SKM-1 treated with dmso at 0.1 percent for 144 hours (cell line): ENCODE measurements around the gene OGFOD2.

Source experiments
- DNase-seq: peaks from one replicate; lab custom pipeline; 2025; ENCODE audit not compliant: unreplicated experiment; lab: John Stamatoyannopoulos, UW

Gene OGFOD2

DNA sequence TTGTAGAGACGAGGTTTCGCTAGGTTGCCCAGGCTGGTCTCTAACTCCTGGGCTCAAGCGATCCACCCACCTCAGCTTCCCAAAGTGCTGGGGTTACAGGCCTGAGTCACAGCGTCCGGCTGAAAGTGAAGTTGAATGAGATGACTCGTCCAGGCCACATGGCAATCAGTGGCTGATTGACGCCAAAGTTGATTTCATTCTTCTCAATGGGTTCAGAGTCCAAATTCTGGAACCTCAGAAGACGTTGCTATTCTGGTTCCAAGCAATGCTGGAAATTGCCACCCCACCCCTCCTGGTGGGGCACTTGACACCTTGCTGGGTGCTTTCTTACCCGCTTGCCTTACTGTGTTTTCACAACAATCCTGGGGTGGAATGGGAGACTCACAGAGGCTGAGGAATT, 23.6 kb upstream of the OGFOD2 start:
- no peak for DNase-seq

DNA sequence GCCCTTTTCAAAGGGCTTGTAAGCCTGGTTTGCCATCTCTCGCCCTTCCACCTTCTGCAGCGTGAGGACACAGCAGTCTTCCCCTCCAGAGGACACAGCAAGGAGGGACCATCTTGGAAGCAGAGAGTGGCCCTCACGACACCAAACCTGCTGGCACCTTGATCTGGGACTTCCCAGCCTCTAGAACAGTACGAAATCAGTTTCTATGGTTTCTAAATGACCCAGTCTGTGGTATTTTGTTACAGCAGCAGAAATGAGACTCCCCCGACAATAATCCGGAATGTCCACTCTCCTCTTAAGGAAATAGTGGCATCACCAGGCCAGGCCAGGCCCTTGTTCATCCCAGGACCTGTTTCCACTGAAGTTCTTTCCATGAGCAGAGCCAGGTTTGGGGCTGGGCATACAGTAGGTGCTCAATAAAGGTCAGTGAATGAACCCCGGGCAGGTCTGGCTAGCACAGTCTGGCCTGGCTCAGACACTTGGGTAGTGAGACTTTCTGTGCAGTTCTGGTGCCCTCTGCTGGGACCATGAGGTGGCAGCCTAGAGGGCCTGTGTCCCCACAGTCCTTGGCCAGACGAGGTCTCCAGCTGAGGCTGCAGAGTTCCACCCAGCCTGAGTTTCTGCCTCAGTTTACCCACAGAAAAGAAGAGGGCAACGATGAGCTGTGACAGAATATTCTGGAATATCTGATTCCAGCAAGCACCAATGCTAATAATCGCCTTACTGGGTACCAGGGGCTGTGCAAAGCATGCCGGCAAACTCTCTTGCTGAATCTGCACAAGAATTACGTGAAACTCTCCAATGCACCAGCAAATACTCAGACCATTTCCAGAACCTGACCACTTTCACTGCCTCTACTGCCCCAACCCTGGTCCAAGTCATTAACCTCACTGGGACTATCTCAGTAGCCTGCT, 22.8 kb upstream of the OGFOD2 start:
- peak; percentile 21 for DNase-seq

DNA sequence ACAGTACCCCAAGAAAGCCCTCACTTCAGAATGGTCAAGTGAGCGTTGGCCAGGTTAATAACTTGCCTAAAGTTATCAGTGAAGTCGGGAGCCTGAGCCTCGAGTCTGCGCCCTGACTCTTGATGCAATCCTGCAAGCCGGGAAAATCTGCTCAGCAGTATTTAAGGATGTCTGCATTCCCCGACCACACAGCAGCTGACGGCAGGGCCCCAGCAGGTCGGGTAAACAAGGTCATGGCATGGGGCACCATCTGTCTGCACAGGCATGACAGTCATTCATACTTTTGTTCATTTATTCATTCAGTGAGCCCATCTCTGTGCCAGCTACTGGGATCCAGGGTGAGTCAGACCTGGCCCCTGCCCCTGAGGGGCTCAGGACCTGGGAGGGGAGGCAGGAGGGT, 19.9 kb upstream of the OGFOD2 start:
- DNase-seq = no peak

DNA sequence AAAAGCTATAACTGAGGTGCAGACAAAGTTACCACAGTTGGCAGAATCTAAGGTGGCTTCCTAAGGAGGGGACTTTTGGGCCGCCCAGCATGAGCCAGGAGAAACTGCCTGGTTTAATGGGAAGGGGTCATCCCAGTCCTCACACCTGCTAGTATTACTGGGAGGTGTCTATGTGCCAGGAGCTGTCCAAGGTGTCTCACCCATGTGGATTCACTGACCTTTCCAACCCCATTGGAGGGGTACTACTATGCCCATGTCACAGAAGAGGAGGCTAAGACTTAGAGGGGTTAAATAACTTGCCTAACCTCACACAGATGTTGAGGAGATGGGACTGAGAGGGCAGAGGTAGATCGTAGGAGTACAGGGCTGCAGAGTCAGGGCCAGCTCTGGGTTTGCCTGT, 19.0 kb upstream of the OGFOD2 start:
- DNase-seq = no peak

DNA sequence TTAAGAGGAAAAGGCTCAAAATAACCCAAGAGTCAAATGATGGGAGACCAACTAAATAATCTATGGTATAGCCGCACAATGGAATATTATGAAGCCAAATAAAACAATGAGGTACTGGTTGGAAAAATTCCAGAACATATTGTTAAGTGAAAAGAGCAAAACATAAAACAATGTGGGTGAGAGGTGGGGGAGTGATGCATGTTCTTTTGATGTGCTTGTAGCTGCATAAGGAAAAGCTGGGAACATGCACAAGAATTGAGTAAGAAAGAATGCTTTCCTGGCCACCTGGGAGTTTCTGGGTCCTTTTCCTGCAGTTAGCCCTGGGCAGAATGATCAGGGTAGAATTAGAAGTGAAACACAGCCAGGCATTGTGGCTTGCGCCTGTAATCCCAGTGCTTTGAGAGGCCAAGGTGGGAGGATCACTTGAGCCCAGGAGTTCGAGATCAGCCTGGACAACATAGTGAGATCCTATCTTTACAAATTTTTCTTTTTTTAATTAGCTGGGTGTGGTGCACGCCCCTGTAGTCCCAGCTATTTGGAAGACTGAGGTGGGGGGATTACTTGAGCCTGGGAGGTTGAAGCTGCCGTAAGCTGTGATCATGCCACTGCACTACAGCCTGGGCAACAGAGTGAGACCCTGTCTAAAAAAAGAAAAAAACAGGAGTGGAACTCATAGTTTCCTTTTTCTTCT, 16.7 kb upstream of the OGFOD2 start:
- DNase-seq = no peak

DNA sequence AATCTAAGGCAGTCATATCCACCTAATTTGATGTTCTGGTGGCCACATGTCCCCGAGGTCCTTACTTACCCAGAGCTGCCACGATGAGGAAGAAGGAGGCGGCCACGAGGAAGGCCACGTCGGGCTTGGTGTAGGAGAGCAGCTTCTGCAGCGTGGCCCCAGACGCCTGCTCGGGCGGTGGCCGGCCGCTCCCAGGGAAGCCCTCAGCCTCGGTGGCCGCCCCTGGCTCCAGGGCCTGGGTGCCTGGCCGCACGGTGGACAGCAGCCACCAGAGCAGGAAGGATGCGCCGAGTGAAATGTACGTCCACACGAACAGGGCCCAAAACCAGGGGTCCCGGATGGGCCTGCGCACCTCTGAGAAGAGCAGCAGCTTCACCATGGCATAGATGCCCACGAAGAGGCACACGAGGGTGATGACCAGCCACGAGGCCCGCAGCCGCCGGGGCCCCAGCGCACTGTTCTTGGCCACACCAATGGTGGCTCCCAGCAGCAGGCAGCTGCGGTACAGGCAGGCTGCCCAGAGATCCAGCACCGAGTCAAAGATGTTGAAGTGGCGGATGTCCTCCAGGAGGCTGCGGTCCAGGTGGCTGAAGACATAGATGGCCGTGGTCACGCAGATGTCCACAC, 15.4 kb upstream of the OGFOD2 start:
- DNase-seq = no peak

DNA sequence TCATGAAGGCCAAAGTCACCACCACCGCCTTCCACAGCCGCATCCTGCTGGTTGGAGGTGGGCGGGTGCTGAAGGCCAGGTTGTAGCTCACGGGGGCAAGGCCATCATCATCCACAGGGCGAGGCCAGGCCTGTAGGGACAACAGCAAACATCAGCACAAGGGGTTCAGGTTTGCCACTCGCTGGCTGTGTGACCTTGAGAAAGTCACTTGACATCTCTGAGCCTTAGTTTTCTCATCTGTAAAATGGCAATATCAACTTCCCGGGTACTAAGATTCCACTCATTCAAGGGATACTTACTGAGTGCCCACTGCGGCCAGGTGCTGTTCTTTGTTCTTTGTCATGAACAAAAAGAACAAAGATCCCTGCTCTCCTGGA, 14.9 kb upstream of the OGFOD2 start:
- DNase-seq = no peak

DNA sequence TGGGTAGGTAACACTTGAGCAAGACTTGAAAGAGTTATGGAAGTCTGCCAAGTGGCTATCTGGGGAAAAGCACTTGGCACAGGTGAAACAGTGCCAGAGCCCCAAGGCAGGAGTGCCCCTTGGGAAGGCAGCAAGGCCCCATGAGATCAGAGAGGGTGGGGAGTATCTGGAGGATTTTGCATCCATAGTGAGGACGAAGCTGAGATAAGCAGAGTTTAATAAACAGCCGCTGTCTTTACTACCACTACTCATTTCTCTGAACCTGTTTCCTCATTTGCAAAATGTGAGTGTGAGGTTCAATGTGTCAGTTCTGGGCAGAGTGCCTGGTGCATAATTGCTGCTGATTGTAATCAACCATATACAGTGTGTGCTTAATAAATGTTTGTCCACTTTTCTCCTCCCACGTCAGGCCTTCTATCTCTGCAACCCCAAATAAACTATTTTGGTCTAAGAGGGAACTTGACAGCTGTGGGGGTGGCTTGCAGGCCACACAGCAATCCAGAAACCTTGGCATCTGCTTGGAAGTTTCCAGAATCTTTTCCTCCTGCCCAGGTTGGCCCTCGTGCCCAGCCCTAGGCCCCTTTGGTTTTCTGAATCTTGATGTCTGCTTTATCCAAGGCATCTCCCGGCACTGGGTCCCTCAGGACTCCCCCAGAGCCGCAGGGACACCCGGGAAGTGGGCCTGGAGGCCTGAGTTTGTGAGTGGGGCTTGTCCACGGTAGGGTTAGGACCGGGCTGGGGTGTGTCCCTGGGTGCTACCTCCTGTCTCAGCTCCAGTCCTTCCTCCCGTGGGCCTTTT, 13.3 kb upstream of the OGFOD2 start:
- no peak for DNase-seq

DNA sequence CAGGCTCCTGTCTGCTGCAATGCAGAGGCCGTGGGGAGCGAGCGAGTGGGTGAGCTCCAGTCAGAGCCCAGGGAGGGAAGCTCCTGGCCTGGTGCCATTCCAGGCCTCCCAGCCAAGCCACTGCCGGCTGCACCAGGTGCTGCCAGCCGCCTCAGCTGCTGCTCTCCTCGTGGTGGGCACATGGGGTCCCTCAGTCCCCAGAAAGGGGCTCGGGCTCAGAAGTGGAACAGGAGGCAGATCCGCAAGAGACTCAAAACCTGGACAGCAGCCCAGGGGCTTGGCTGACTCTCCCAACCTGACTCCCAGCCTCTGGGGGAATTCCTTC, 11.1 kb upstream of the OGFOD2 start:
- DNase-seq = no peak

DNA sequence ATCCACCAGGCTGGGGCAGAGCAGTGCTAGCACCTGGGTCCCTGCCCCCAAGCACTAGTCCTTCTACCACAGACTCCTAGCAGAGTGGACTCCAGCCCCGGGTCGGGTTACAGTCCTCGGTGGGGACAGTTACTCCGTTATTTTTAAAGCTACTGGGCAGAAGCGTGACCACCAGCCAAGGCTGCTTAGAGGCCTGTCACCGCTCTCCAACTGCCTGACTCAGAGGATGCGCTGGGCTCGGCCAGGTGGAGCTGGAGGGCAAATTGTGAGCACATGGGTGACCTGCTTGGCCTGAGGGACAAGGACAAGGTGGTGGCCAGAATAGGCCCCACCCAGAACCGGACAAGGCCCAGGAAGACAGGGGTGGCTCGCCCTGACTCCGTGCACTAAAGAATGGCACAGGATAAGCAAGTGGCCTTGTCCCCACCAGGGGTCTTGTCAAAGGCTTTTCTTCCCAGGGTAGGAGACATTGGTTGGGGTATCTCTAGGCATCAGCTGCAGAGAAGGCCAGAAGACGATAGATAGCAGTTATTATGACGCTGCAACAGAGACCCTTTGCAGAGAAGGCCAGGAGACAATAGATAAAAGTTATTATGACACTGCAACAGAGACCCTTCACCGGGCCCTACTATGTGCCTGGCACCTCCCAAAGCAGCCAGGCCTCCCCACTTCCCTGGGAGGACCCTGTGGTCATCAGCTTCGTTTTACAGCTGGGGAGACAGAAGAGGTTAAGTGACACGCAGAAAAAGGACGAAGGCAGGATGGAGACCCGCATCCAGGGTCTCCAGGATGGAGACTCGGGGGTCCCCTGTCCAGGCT, 10.4 kb upstream of the OGFOD2 start:
- no peak for DNase-seq

DNA sequence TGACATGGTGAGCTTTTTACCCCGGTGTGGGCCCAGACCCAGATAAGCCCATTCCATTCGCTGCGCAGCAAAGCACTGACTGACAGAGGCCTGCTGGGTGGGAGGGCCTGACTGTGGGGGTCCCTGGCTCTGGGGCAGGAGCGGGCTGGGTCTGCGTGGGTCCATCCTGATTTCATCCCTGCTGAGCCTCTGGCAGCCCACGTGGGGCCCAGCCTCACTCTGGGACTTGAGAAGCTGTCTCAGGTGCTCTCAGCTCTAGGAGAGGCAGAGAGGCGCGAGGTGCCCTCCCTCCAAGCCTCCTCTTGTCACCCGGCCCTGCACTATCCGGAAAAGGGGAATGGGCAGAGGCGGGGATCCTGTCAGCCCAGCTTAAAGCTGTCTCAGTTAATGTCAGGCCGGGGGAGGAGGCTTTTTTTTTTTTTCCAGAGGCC, 9.7 kb upstream of the OGFOD2 start:
- DNase-seq = no peak

DNA sequence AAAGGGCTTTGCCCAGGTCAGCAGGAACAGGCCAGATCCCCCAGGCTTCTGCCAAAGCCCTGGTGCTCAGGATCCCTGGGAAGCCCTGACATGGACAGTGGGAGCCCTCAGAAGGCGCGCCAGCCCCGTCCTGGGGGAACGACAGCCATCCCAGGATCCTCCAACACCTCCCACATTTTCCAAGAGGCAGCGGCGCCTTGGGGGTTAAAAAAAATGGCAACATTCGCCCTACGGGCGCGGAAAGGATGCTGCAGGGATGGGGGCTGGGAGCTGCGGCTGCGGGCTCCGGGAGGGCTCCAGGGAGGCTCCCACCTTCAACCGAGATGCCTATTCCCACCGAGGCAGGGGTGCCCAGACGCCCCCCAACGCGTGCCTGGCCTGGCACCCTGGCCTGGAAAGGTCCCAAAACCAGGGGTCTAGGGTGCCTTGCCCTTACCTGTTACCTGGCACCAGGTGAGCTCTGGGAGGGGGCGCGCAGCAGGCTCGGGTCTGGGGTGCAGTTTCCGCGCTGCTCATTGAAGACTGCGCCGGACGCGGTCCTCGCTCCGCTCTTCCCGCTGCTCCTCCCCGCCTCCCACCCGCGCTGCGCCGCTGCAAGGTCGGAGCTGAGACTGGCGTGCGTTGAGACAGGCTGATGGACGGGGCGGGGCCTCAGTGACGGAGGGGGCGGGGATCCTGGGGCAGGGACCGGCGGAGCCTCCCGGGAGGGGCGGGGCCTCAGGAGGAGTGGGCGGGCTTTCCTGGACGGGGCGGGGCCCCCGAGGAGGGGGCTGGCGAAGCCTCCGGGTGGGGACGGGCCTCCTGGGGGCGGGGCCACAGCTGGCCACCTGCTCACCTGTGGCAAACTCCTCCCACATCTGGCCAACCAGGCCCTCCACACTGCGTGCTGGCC, 8.9 kb upstream of the OGFOD2 start, which contains the start of gene ABCB9:
Gene ABCB9 (minus strand): TSS at position 613 of the 892 bp plus-strand sequence. CDS start 6,228 bp downstream, outside the sequence.
- peak; percentile 24 for DNase-seq

DNA sequence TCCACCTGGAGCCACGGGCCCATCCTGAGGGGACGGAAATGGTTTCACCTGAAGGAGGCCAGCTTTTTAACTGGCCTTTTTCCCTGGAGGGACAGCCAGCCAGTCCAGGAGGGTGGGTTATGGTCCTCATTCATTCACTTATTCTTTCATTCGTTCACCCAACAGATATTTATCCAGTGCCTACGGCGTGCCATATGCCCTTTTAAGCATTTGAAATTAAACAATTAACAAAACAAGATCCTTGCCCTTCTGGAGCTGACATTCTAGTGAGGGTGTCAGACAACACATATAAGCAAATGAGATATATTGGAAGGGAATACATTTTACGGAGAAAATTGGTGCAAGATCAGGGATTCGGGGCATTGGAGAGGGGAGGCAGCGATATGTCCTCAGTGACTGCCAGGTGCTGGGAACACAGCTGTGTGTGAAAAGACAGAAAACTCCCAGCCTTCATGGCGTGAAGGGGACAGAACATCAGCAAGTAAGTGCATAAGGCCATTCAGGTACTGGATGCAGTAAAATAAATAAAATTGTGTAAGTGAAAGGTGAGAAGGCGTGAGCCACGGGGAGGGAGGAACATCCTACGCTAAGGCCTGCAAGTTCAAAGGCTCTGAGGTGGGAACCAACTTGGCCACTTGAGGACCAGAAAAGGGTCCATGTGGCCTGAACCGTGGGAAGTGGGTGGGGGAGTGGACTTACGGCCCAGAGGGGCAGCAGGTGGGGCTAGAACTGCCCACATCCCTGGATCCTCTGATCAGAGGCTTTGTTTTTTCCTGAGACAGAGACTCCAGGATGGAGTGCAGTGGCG, 8.1 kb upstream of the OGFOD2 start:
- DNase-seq = no peak

DNA sequence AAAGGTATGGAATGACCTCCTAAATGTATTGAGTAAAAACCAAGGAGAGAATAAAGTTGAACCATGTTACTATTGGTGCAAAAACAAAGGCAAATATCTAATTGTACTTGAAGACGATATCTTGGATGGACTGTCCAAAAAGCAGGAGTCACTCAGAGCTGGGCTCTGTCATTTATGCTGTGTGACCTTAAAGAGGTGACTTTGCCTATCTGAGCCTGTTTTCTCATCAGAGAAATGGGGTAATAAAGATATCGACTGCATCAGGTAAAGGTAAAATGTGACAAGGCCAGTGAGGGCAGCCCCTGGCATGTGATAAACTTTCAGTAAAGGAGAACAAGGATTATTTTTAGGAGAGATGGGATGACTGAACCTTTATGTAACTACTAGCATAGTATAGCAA, 6.9 kb upstream of the OGFOD2 start:
- no peak for DNase-seq

DNA sequence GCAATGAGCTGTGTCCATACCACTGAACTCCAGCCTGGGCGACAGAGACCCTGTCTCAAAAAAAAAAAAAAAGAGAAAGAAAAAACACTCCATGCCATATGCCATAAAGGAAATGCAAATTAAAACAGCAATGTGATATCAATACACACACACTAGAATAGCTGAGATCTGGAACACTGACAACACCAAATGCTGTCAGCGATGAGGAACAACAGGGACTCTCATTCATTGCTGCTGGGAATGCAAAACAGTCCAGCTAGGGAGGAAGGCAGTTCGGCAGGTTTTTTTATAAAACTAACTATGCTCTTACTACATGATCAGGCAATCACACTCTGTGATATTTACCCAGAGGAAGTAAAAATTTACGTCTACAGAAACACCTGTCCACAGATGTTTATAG, 5.4 kb upstream of the OGFOD2 start:
- DNase-seq = no peak

DNA sequence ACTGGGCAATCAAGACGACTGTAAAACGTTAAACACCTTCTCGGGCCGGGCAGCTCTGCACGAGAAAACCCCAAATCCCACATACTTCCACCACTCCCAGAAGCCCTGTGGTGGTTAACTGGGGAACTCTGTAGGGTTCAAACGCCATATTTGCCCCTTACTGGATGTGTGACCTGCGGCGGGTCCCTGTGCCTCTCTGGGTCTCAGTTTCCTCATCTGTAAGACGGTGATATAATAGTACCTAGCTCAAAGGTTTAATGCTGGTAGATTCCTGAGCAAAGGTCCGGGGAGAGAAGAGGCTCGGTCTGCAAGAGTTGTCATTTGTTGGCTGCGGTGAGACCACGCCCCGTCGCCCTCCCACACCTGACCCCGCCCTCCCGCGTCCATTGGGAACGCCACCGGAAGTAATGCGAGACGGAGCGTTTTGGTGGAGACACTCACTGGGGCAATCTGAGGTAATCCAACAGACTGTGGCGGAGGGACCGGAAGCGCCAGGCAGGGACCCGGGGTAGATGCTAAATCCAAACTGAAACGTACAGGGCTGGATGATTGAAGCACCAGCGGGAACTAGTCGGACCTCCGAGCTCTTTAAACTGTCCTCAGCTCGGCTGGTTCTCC, 661 bp upstream of the OGFOD2 start:
- DNase-seq = peak; percentile 85

DNA sequence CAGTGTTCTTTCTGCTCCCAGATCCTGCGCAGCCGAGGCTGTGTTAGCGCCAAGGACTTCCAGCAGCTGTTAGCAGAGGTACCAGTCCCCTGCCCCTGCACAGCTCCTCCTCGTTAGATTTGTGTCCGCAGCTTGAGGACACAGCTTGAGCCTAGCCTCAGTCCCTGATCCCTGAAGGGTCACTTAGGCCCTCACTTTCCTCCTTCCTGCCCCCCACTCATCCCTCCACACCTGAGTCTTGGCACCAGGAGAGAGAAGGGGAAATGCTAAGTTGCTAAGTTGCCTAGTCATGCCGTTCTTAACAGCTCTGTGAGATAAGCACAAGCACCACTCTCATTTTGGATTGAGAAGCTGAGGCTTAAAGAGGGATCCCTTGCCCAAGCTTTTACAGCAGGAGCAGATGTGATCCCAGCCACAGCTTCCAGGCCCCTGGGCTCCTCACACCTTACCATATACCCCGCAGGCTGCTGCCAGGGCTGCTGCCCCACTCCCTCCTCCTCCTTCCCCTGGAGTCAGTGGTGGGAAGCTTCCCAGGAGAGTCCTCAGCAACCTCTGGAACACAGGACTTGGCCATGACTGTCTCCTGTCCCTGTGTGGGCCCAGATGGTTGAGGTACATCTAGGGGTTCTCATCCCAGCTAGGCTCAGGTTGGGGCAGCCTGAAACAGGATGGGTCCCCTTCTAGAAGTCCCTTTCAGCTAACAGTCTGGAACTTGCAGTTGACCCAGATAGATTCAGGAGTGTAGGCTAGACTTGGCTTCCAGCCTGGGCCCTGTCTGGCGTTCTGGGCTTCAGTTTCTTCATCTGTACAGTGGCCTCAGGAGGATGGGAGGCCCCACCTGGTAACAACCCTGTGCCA, 975 bp downstream of the OGFOD2 start:
- DNase-seq = no peak
